Right lung (tissue), 10 donors: Measurements from ENCODE around the gene S100P. TPM values are rescaled to one million over a fixed set of nuclear protein-coding genes. Genes with fewer than 3 reads are reported as not detected.
"Not testable (repeated sequence)": the region's sequence is repeated elsewhere in the genome, so short reads cannot be mapped to it uniquely, and the experiment has no call there.

ENCODE experiments used
- DNase-seq, 2 donors: peaks; one replicate each; pipeline ENCODE4 v3.0.0-alpha.2; 2013
- long read RNA-seq, 8 donors: transcript quantifications; one replicate each; lab custom pipeline, GENCODE V29; 2026
- polyA plus RNA-seq, 5 donors: library from polyadenylated mRNA; unstranded; fragments of 120-200 nt; gene quantifications; one replicate each; pipeline versions ENCODE4 v1.2.1 to v1.2.3, GENCODE V29; 2013; ENCODE audit warnings: inconsistent platforms in 1 of 5, low replicate concordance in 1 of 5; ENCODE audit not compliant: insufficient read length in 5 of 5, insufficient read depth in 1 of 5

S100P gene
- polyA plus RNA-seq: 1 to 10 TPM; 2.4 to 5.3 (median 3.7) TPM
- long read RNA-seq, donor 1, transcript S100P-201 (2 exons, 1,279 nt): major isoform, 24 of 24 reads
- long read RNA-seq, donor 1, partial matches to known transcripts: 0 of 24 reads
- long read RNA-seq, donor 1, other reads (novel, unspliced or antisense): 0 of 24 reads
- long read RNA-seq, donor 2, partial matches to known transcripts: 0 of 2 reads
- long read RNA-seq, donor 2, other reads (novel, unspliced or antisense): 0 of 2 reads
- long read RNA-seq, donor 3, transcript S100P-201 (2 exons, 1,279 nt): major isoform, 6 of 6 reads
- long read RNA-seq, donor 3, partial matches to known transcripts: 0 of 6 reads
- long read RNA-seq, donor 3, other reads (novel, unspliced or antisense): 0 of 6 reads
- long read RNA-seq, donor 4, partial matches to known transcripts: 0 of 2 reads
- long read RNA-seq, donor 4, other reads (novel, unspliced or antisense): 0 of 2 reads
- long read RNA-seq, donor 5, transcript S100P-201 (2 exons, 1,279 nt): major isoform, 5 of 5 reads
- long read RNA-seq, donor 5, partial matches to known transcripts: 0 of 5 reads
- long read RNA-seq, donor 5, other reads (novel, unspliced or antisense): 0 of 5 reads
- long read RNA-seq, donor 6, partial matches to known transcripts: 0 of 4 reads
- long read RNA-seq, donor 6, other reads (novel, unspliced or antisense): 0 of 4 reads
- long read RNA-seq, donor 7, transcript S100P-201 (2 exons, 1,279 nt): major isoform, 5 of 5 reads
- long read RNA-seq, donor 7, partial matches to known transcripts: 0 of 5 reads
- long read RNA-seq, donor 7, other reads (novel, unspliced or antisense): 0 of 5 reads
- long read RNA-seq, donor 8, partial matches to known transcripts: 0 of 1 reads
- long read RNA-seq, donor 8, other reads (novel, unspliced or antisense): 0 of 1 reads

GRCh38 chr4:6693231-6694176 lies at the start of gene S100P:
Gene S100P, plus strand, starts transcription at chr4:6693878. Its CDS starts 55 bp downstream, at chr4:6693933.
- DNase-seq: no peak

GRCh38 chr4:6644792-6645530 lies 48.7 kb upstream of the S100P start:
- no peak for DNase-seq

GRCh38 chr4:6647169-6647568 lies 46.5 kb upstream of the S100P start:
- DNase-seq: no peak

- DNase-seq: no peak
Measured at GRCh38 chr4:6647582-6648230, 46.0 kb upstream of the S100P start.

GRCh38 chr4:6649216-6649615 lies 44.5 kb upstream of the S100P start:
- no peak for DNase-seq

GRCh38 chr4:6654211-6654610 lies 39.5 kb upstream of the S100P start:
- DNase-seq: not testable (repeated sequence)

GRCh38 chr4:6655291-6655690 lies 38.4 kb upstream of the S100P start:
- DNase-seq: not testable (repeated sequence)

- no peak for DNase-seq
Measured at GRCh38 chr4:6655924-6656323, 37.8 kb upstream of the S100P start.

GRCh38 chr4:6657242-6658208 lies 36.2 kb upstream of the S100P start:
- DNase-seq: no peak

GRCh38 chr4:6658209-6658595 lies 35.5 kb upstream of the S100P start:
- no peak for DNase-seq

GRCh38 chr4:6658597-6659075 lies 35.0 kb upstream of the S100P start:
- no peak for DNase-seq

- no peak for DNase-seq
Measured at GRCh38 chr4:6659897-6660296, 33.8 kb upstream of the S100P start.

- no peak for DNase-seq
Measured at GRCh38 chr4:6660430-6660829, 33.2 kb upstream of the S100P start.

- DNase-seq: no peak
Measured at GRCh38 chr4:6662591-6662990, 31.1 kb upstream of the S100P start.

- DNase-seq: no peak
Measured at GRCh38 chr4:6663596-6664393, 29.9 kb upstream of the S100P start.

GRCh38 chr4:6665320-6665654 lies 28.4 kb upstream of the S100P start:
- no peak for DNase-seq

- DNase-seq: no peak
Measured at GRCh38 chr4:6668391-6668790, 25.3 kb upstream of the S100P start.

- no peak for DNase-seq
Measured at GRCh38 chr4:6671648-6672047, 22.0 kb upstream of the S100P start.
